Cardiac fibroblast (primary cell): ENCODE data around the gene ANKRD33B.

Source experiments
- DNase-seq, 2 donors: peaks; one replicate each; pipeline versions ENCODE4 v3.0.0 to v3.0.0-alpha.2; 2010; ENCODE audit warnings: low read depth in 2 of 2
- H3K4me3 ChIP-seq, 2 donors: replicated peaks in 1 of 2; 1 replicate in 1 of 2; 2 replicates in 1 of 2; pipeline ENCODE4 v1.5.1; 2011; ENCODE audit warnings: low read depth in 2 of 2, low read length in 2 of 2, mild to moderate bottlenecking in 2 of 2, moderate library complexity in 1 of 2
- CTCF ChIP-seq: IDR thresholded peaks from one replicate; pipeline ENCODE4 v1.5.1; 2011; ENCODE audit warnings: low read depth, mild to moderate bottlenecking, low read length, inconsistent platforms

Gene ANKRD33B

DNA sequence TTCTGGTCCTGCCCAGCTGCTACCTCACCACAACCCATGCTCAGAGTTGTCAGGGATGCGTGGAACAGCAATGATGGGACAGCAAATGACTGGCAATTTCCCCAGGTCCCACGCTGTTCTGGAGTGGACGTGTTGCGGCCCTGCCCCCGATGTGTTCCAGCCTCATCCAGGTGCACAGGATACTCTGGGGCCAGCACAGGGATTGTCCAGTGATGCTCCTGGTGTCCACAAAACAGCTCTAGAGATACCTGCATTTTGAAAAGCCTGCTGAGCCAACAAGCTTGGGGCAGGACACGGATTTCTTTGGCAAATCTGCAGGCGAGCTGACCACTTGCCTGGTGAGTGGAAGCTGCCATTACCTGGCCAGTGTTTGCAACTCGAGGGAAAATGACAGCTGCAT is 88.7 kb downstream of the ANKRD33B start:
- no peak for TF ChIP-seq CTCF
- no peak overlapping the region for H3K4me3 ChIP-seq
- no peak for DNase-seq

GRCh38 chr5:10653043-10653442 is 89.2 kb downstream of the ANKRD33B start:
- TF ChIP-seq CTCF: no peak
- DNase-seq: peak in 1 of 2 donors; percentile 44

GRCh38 chr5:10653751-10654400 is 90.0 kb downstream of the ANKRD33B start:
- no peak for TF ChIP-seq CTCF
- no peak overlapping the region for H3K4me3 ChIP-seq
- no peak for DNase-seq

More at GRCh38 chr5:10653043-10653442, 89.2 kb downstream of the ANKRD33B start:
- no peak overlapping the region for H3K4me3 ChIP-seq

DNA sequence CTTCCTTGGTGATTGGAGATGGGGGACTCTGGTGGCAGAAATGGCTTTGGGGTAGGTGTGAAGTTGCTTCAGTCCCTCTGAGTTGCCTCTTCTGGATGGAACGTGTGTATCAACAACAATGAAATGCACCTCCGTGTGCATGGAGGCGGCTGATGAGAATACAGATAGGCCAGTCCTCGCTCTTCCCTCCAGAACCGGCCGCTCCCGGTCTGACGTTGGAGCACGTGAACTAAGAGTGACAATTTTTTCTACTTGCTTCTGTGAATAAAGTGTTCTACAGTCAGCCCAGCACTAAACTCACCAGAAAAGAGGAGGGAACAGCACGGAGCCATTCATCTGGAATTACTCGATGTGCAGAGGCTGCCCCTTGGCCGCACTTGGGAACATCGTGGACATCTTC is 90.7 kb downstream of the ANKRD33B start:
- no peak for DNase-seq
- H3K4me3 ChIP-seq: no peak overlapping the region
- no peak for TF ChIP-seq CTCF

- DNase-seq: peak in 1 of 2 donors; percentile 44
- no peak for TF ChIP-seq CTCF
- H3K4me3 ChIP-seq: no peak overlapping the region
Observed at GRCh38 chr5:10655161-10655971, 91.5 kb downstream of the ANKRD33B start.

DNA sequence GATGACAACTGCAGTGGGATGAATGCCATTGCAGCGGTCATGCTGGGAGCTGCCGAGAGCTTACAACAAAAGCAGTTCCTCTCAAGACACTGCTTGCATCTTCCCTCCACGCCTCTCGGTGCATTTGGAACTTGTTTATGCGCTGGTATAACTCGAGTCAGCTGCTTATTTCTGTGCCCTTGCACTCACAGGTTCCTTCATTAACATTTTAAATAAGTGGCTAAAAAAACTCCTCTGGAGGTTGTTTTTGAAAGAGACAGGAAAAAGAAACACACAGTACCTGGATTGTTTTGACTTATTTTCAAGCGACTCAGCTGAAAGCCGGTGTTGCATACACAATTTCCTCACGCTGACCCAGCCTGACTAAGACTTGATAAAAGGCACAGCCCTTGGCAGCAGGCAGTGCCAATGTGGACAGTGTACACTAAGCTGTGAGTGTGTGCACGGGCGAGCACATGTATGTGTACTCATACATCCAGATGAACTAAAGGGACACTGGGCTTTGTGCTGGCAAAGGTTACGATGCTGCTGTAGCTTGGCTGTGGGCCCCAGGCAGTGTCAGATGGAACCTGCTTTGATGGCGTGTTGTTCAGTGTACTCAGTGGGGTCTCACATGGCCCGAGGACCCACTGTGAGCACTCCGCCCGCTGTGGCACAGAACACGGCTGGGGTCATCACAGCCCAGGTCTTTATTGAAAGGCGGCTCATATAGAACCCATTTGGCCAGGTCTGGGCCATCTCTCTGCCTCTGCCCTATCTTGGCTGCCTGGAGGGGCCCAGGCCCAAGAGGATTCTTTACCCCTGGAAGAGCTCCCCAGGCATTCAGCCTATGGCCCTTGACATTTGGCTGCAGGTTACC is 92.3 kb downstream of the ANKRD33B start:
- peak in 1 of 2 donors; percentile 23 for DNase-seq
- no peak overlapping the region for H3K4me3 ChIP-seq
- no peak for TF ChIP-seq CTCF
